Ecto neural progenitor cell (in vitro differentiated cells): ENCODE data around the gene SH3RF3.

ENCODE experiments used
- DNase-seq: peaks from one replicate; pipeline ENCODE4 v3.0.0-alpha.2; 2018; ENCODE audit warnings: low spot score

Gene SH3RF3

GRCh38 chr2:109313343-109313742 is 184.3 kb downstream of the SH3RF3 start:
- DNase-seq, result no peak

DNA sequence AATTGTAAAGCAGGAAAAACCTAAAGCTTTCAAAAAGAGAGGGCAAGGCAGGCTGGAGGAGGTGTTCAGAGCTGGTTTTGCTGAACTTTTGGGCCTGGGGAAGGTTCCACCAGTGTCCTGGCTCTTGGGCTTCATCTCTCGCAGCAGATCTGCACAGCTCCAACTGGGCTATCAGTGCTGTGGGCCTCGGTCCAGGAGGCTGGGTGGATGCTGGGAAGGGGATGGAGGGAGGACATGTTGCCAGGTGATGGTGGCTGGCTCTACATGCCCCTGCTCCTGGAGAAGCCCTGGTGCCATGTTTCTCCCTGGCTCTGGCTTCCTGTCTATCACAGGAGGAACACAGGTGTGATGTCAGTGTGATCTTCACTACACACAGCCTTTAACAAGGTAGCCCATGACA is 187.1 kb downstream of the SH3RF3 start:
- no peak for DNase-seq

GRCh38 chr2:109317471-109318095 is 188.6 kb downstream of the SH3RF3 start:
- DNase-seq, result no peak

DNA sequence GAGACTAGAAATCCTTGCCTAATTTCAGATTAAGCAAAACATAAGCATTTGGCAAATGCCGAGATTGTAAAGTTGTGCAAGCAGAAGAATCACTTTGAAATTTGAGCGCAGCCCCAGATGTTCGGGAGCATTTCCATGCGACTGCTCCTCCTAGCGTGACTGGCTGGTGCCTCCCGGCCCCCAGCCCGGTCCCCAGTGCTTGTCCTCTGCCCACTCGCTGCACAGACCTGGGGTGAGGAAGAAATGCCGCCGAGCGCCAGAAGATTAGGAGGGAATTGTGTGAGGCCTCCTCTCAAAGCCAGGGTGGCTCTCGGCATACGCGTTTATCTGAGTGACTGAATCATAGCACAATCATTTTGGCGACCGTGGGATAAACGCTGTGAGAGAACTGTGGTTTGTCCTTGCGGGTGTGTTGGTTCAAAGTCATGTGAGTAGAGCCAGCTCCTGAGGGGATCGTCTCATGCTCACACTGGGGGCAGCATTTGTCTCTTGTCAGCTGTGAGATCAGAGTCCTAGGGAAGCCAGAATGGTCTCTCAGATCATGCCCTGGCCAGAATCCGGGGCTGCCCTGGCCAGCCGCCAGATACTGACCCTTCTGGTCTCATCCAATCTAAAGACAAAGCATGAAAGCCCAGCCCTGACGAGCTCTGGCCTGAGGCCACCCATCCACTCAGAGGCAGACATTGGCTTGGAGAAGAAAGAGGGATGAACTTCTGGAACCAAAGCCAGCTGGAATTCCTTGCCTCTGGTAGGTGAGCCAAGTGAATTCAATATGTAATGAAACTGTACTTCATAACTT is 189.3 kb downstream of the SH3RF3 start:
- DNase-seq, result no peak

- DNase-seq, result no peak
Measured at GRCh38 chr2:109318949-109319342, 189.9 kb downstream of the SH3RF3 start.

DNA sequence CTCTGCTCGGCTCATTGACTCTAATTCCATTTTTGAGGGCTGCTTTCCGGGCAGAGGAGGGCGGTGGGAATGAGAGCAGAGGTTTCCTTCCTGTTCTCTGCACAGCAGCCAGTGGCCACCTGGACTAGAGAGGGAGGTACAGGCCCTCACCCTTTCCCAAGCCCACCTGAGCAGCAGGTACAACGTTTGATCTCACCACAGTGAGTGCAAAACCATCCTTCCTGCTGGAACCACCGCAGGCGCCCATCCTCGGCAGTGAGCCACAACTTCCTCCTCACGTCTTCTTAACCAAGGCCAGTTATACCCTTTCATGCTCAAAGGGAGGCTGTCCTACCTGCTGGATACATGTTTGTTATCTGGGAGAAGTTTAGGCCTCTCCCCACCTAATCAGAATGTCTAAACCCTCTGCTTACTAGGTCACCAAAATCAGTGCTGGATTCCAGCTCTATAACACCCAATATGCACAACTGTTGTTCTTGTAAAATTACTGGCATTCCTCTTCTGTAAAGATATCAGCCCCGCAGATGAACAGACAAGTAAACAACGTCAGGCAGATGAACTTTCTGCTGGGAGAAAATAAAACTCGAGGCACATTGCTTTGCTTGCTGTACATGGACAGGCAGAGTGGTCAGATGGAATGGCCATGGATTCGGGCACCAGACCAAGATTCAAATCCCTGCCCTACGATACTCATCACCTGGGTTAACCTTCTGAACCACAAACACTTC is 191.4 kb downstream of the SH3RF3 start:
- DNase-seq, result no peak

GRCh38 chr2:109321570-109321969 is 192.6 kb downstream of the SH3RF3 start:
- no peak for DNase-seq

GRCh38 chr2:109322111-109322510 is 193.1 kb downstream of the SH3RF3 start:
- DNase-seq, result no peak

DNA sequence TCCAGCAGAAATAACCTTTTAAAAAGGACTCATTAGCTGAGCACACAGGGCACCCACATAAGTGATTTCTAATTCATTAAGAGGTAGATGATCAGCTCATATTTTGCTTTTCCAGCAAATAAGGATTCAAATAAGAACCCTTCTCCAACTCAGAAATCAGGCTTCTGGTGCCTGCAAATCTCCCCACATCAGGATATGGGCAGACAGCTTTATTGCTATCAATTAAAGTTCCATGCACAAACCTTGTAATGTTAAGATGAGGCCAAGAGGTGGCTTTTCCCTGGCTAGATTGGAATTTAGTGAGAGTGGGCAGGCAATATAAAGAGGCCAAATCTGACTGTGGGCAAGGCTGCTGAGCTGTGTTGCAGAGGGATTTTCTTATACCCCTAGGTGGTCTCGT is 193.6 kb downstream of the SH3RF3 start:
- DNase-seq, result no peak

DNA sequence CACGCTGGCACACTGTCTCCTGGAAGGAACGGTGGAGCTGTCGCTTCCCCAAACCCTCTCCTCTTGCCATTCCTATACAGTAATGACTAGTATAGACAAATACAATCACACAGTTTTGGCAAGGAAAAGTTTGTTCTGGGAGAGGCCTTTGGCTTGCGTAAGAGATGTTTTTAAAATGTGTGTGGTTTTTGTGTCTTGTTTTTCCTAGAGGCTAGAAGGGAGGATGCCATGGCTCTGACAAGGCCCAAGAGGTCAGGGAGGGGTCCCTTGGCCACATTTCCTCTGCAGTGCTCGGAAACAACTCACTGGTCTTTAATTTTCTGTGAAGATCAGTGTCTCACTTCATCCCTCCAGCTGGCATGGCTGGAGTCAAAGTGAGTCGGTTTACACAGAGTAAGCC is 195.9 kb downstream of the SH3RF3 start:
- DNase-seq, result no peak

DNA sequence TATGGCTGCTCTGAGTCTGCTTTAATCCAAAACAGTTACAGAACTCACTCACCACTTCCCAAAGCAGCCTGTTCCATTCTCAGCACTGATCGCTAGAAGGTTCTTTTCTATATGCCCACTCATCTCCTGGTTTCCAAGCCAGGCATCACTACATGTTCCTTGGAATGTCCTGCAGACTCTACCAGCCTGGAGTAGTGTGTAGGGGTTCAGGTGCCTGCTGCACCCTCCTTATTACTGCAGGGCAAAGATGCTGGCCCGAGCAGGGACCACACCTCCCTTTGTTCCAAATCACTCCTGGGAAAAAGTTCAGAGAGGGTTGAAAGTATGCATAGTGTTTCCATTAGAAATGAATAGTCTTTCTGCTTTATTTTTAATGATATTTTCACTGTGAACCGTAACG is 196.6 kb downstream of the SH3RF3 start:
- DNase-seq, result no peak

DNA sequence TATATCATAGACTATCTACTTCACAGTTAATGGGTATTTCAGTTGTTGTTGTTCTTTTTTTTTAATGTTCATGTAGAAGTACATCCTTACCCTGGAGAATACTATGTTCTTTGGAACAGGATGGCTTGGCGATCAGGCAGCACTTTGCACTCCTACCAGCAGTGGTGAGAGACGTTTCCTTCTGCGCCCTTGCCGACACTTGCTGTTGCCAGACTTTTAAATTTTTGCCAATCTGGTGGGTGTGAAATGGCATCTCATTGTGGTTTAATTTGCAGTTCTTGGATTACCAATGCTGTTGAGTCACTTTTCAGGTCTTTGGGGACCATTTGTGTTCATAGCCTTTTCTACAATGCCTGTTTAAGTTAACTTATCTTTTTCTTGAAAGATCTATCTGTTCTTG is 197.3 kb downstream of the SH3RF3 start:
- no peak for DNase-seq

DNA sequence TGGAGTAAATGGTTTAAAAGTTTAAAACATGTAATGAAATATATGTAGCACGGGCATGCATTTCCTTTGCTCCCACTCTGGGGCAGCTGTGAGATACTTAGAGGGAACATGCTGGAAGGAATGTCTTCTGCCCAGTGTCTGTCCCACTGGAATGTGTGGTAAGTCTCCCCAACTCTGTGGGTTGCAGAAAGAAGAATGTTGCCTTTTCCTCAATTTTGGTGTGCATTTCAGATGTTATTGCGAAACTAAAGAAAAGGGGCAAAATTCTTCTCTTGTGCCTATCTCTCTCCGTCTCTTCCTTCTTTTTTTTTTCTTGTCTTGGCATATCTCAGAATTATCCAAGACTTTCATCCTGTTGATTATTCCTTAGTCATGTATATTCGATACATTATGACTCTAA is 201.1 kb downstream of the SH3RF3 start:
- no peak for DNase-seq

DNA sequence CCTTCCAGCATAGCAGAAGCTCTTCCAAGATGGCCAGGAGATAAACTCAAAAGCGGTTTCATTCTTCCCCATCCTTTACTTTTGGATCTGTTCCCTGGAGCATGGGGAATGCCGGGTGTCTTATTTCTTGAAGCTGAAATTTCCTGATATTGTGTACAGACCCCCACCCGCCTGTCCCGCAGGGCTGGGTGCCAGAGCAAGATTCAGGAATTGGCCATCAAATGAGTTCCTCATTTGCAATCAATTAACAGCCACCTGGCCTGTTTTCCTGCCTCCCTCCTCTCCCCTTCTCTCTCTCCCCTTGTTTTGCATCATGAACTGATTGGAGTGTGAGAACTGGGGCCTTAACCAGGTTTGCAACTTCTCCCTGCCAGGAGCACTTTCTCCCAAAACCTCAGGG is 202.1 kb downstream of the SH3RF3 start:
- DNase-seq, result no peak

GRCh38 chr2:109331896-109332848 is 203.2 kb downstream of the SH3RF3 start:
- DNase-seq, result no peak

DNA sequence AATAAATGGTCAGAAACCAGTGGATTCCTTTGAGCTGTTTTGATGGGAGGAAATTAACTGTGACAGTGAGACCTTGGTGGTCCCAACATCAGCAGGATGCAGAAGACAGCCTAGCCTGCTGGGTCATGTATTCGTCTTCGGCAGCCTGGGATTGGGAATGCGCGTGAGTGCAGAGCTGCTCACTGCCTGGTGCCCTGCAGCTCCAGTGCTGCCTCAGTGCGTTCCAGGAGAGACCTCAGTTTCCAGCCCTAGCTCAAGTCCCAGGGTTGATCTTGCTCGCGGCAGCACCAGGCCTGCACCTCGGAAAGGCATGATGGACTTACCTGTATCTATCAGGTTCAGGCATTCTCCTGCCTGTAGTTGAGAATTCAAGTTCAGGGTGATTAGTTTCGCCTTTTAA is 203.9 kb downstream of the SH3RF3 start:
- no peak for DNase-seq

GRCh38 chr2:109333414-109334210 is 204.6 kb downstream of the SH3RF3 start:
- DNase-seq, result no peak

GRCh38 chr2:109335631-109336176 is 206.7 kb downstream of the SH3RF3 start:
- DNase-seq, result no peak

DNA sequence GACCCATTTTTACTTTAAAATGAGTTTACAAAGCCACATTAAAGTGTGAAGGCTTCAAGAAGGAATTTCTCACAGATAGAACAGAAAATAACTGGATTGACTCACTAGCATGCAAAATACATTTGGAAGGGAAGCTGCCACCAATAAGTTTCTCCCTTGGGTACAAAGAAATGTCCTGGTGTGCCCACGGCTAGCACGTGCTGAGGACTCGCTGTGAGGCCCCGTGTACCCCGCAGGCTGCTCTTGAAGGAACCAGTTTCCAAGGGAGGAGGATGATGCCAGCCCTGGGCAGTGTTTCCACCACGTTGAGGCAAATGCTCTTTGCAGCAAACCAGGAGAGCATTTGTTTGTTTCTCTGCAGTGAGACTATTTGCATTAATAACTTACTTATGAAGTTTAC is 207.3 kb downstream of the SH3RF3 start:
- DNase-seq, result no peak

DNA sequence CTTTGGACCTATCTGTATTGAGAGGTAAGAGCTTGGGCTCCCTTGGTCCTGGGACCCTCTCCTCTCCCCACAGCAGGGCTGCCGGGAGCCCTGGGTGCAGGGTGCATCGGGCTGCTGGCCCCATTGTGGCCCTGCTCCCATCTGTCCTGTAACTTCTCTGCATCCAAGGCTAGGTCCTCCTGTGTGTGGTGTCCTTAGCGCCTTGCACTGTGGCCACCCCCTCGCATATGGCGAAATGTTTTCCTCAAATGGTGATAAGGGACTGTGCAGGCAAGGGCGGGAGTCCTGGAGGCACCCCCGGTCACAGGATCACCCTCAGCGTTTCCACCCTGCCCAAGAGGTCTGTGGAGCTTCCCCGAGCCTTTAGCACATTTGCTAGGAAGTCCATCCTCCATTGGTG is 208.2 kb downstream of the SH3RF3 start:
- DNase-seq, result no peak

GRCh38 chr2:109339519-109339966 is 210.5 kb downstream of the SH3RF3 start:
- no peak for DNase-seq
